Body of pancreas (tissue), 4 donors: ENCODE measurements around the gene CLRN2. TPM values are rescaled to one million over a fixed set of nuclear protein-coding genes. Genes with fewer than 3 reads are reported as not detected.

ENCODE experiments used
- ATAC-seq: fragments of 150-250 bp; one replicate; pipeline ENCODE4 v1.9.1; 2016
- DNase-seq, 4 donors: peaks; one replicate each; pipeline ENCODE4 v3.0.0-alpha.2; 2019
- H3K27ac ChIP-seq, 4 donors: fragments of 200-600 bp; sonication (generic); 1 replicate in 3 of 4; 2 replicates in 1 of 4; pipeline versions ENCODE4 v1.5.1 to v1.6.1; 2016 to 2019; ENCODE audit warnings: mild to moderate bottlenecking in 1 of 4, mixed read lengths in 1 of 4, moderate library complexity in 1 of 4
- H3K27me3 ChIP-seq, 2 donors: fragments of 200-600 bp; sonication (generic); one replicate each; pipeline ENCODE4 v1.6.0; 2016; ENCODE audit warnings: mild to moderate bottlenecking in 1 of 2
- H3K36me3 ChIP-seq, 2 donors: fragments of 200-600 bp; sonication (generic); replicated peaks in 1 of 2; 2 replicates each; pipeline ENCODE4 v1.5.1; 2016; ENCODE audit warnings: low read depth in 2 of 2; ENCODE audit not compliant: insufficient read depth in 1 of 2
- H3K4me1 ChIP-seq: fragments of 200-600 bp; sonication (generic); one replicate; pipeline ENCODE4 v1.6.0; 2016
- H3K4me3 ChIP-seq, 2 donors: fragments of 200-600 bp; sonication (generic); 1 replicate in 1 of 2; 2 replicates in 1 of 2; pipeline ENCODE4 v1.5.1; 2016 to 2019
- H3K9me3 ChIP-seq, 3 donors: fragments of 200-600 bp; sonication (generic); 1 replicate in 2 of 3; 2 replicates in 1 of 3; pipeline ENCODE4 v1.5.1; 2016
- POLR2A ChIP-seq, 3 donors: fragments of 450-650 bp; IDR thresholded peaks; one replicate each; pipeline ENCODE4 v1.6.1; 2016; ENCODE audit warnings: antibody characterized with exemption in 3 of 3, mild to moderate bottlenecking in 2 of 3
- WGBS, 2 donors: methylation state at CpG; one replicate each; pipeline ENCODE4 v1.1.5; 2017; 5-methylcytosine and 5-hydroxymethylcytosine counted together
- intact Hi-C: fragments of 100-400 bp; cut with DNase I; formaldehyde crosslinking; loops from one replicate; pipeline ENCODE4 v1.15.1; 2023
- total RNA-seq, 2 donors: library from RNA; depleted of rRNA; stranded (reverse); fragments of >200 nt; gene quantifications; one replicate each; pipeline ENCODE4 v1.1.0, GENCODE V29; 2016
- TF ChIP-seq, protein P1 (sequence below), 7 experiments: fragments of 450-650 bp in 4 of 7; fragments of 200-600 bp in 3 of 7; sonication (generic) in 3 of 7; IDR thresholded peaks; one replicate each; pipeline ENCODE4 v1.5.1; 2016 to 2019; ENCODE audit warnings: antibody characterized with exemption in 7 of 7

The CLRN2 gene
- total RNA-seq, 2 donors from 2014 or later = not detected

- Histone ChIP-seq H3K4me1 (no peaks in the 10 kb centered on the region), H3K27me3 (no peaks in the 10 kb centered on the region), H3K4me3 (no peak overlapping the region), H3K27ac (no peak overlapping the region), H3K36me3 (no peaks in the 10 kb centered on the region), H3K9me3 (no peaks in the 10 kb centered on the region)
- intact Hi-C loops = loop anchor here (10.0 kb wide), 1 partner anchor 1040 kb away; no protein-coding TSS in a partner anchor
- no peak for ATAC-seq
- DNase-seq = no peak
- TF ChIP-seq, protein P1, sequence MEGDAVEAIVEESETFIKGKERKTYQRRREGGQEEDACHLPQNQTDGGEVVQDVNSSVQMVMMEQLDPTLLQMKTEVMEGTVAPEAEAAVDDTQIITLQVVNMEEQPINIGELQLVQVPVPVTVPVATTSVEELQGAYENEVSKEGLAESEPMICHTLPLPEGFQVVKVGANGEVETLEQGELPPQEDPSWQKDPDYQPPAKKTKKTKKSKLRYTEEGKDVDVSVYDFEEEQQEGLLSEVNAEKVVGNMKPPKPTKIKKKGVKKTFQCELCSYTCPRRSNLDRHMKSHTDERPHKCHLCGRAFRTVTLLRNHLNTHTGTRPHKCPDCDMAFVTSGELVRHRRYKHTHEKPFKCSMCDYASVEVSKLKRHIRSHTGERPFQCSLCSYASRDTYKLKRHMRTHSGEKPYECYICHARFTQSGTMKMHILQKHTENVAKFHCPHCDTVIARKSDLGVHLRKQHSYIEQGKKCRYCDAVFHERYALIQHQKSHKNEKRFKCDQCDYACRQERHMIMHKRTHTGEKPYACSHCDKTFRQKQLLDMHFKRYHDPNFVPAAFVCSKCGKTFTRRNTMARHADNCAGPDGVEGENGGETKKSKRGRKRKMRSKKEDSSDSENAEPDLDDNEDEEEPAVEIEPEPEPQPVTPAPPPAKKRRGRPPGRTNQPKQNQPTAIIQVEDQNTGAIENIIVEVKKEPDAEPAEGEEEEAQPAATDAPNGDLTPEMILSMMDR (IDR thresholded peaks at IDR 0.05) = no peak
- no peak for TF ChIP-seq POLR2A (IDR thresholded peaks at IDR 0.05)
- WGBS, 2 donors = 49 to 51% methylated on average over 4 of the region's 4 CpGs
These were observed 39.6 kb downstream of the CLRN2 start for GRCh38 chr4:17554568-17554967.

- Histone ChIP-seq H3K27me3 (no peaks in the 10 kb centered on the region), H3K4me1 (no peaks in the 10 kb centered on the region), H3K9me3 (no peaks in the 10 kb centered on the region), H3K4me3 (no peak overlapping the region), H3K36me3 (no peaks in the 10 kb centered on the region), H3K27ac (no peak overlapping the region)
- DNase-seq (no peak), ATAC-seq (no peak)
- intact Hi-C loops = loop anchor here (10.0 kb wide), 1 partner anchor 1038 kb away; no protein-coding TSS in a partner anchor
- TF ChIP-seq, protein P1 (IDR thresholded peaks at IDR 0.05) = no peak
- no peak for TF ChIP-seq POLR2A (IDR thresholded peaks at IDR 0.05)
These were observed 41.5 kb downstream of the CLRN2 start for GRCh38 chr4:17556498-17556897.

GRCh38 chr4:17557880-17558279 lies 42.9 kb downstream of the CLRN2 start:
- no peaks in the 10 kb centered on the region for H3K36me3 ChIP-seq
- DNase-seq = no peak
- 52% methylated on average over 5 of the region's 5 CpGs for WGBS, 2 donors

DNA sequence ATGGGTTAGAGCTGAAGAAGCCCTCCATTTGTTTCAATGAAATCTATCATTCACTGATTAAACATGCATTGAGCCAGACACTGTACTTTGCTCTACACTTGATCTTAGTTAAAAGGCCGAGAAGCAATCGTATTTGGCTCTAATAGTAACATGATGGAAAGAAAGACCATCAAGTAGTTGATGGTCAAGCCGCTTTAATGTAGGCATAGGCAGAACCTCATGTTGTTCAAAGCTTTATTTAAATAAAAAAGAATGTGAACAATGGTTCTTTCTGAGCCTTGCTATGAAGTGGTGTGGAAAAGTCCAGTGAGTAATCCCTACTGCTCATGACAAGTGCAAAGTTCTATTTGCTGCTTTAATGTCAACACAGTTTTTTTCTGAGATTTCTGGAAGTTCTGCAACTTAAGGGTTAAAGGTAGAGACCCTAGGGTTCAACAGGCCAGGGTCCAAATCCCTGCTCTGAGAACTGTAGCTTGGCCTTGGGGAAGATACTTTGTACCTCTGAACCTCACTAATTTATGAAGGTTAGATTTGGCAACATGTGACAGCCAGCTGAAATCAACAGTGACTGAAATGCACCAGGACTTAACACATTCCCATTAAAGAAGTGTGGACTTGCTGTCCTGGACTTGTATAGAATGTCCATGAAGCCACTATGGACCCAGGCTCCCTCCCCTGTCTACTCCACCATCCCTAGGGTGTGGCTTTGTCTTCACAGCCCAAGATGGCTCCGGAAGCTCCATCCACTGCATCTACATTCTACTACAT lies 44.2 kb downstream of the CLRN2 start:
- no peaks in the 10 kb centered on the region for H3K9me3 ChIP-seq
- intact Hi-C loops = loop anchor here (10.0 kb wide), 1 partner anchor 1036 kb away; no protein-coding TSS in a partner anchor
- no peaks in the 10 kb centered on the region for H3K27me3 ChIP-seq
- no peak for ATAC-seq
- no peaks in the 10 kb centered on the region for H3K36me3 ChIP-seq
- no peak overlapping the region for H3K27ac ChIP-seq
- DNase-seq = no peak
- H3K4me1 ChIP-seq = no peaks in the 10 kb centered on the region
- WGBS, 2 donors = 77 to 83% methylated on average over 4 of the region's 4 CpGs
- H3K4me3 ChIP-seq = no peak overlapping the region
- TF ChIP-seq, protein P1 (IDR thresholded peaks at IDR 0.05) = no peak
- no peak for TF ChIP-seq POLR2A (IDR thresholded peaks at IDR 0.05)

More at GRCh38 chr4:17557880-17558279, 42.9 kb downstream of the CLRN2 start:
- Histone ChIP-seq H3K4me1 (no peaks in the 10 kb centered on the region), H3K9me3 (no peaks in the 10 kb centered on the region), H3K4me3 (no peak overlapping the region), H3K27me3 (no peaks in the 10 kb centered on the region), H3K27ac (no peak overlapping the region)
- intact Hi-C loops = loop anchor here (10.0 kb wide), 1 partner anchor 1037 kb away; no protein-coding TSS in a partner anchor
- TF ChIP-seq, protein P1 (IDR thresholded peaks at IDR 0.05) = no peak
- TF ChIP-seq POLR2A (IDR thresholded peaks at IDR 0.05) = no peak
- ATAC-seq = no peak

- Histone ChIP-seq H3K27ac (no peak overlapping the region), H3K4me3 (no peak overlapping the region), H3K4me1 (no peaks in the 10 kb centered on the region), H3K36me3 (no peaks in the 10 kb centered on the region), H3K27me3 (no peaks in the 10 kb centered on the region), H3K9me3 (no peaks in the 10 kb centered on the region)
- 89 to 91% methylated on average over 3 of the region's 3 CpGs for WGBS, 2 donors
- DNase-seq (no peak), ATAC-seq (no peak)
- TF ChIP-seq, protein P1 (IDR thresholded peaks at IDR 0.05) = no peak
- no peak for TF ChIP-seq POLR2A (IDR thresholded peaks at IDR 0.05)
- intact Hi-C loops = loop anchor here (10.0 kb wide), 1 partner anchor 1035 kb away; no protein-coding TSS in a partner anchor
These were observed 44.7 kb downstream of the CLRN2 start for GRCh38 chr4:17559709-17560048.
